ENCODE results near the gene RPL18A.

Gene RPL18A

GRCh38 chr19:17841810-17842662 lies 17.7 kb upstream of the RPL18A start:
- peak; percentile 91 for DNase-seq

DNA sequence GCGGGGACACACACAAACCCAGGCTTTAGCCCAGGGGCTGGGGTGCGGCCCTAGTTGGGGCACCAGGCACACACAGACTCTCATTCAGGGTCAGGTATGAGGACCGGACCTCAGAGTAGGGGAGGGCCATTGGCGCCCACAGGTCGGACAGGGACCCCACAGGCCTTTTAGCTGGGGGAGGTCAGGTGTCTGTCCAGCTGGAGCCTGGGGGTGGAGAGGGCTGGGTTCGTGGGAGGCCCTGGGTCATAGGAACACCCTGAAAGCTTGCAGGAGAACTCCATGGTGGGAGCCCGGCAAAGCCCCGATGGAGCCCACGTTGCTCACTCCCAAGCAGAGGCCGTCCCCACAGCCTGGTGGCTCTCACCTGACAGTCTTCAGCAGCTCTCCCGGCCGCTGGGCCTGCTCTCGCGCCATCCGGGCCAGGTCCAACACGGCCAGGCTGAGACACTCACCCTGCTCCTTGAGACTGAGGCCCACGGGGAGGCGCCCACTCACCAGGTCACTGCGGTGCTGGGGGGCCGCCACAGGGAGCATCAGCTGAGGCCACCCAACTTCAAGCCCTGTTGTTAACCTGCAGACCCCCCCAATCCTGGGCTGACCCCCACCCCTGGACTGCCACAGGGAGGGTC lies 16.9 kb upstream of the RPL18A start:
- no peak for DNase-seq

DNA sequence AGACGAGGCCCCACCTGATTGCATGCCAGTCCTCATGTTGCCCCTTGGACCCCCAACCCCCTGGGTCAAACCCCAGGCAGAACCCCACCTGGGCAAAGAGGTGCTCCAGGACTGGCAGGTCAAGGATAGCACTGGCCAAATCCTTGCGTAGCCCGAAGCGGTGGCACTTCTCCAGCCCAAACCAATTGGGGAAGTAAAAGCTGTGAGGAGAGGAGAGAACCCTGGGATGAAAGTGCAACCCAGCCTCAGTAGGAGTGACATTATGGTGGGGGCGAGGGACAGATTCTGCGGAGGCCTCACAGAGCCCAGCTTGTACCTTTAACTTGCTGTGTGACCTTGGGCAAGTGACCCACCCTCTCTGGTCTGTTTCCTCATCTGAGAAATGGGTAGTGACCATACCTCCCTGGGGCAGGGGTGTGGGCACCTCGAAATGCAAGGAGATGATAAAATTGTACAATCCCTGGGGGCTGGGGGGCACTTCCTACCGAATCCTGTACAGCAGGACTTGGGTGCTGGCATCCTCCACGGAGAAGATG lies 16.4 kb upstream of the RPL18A start:
- no peak for DNase-seq

DNA sequence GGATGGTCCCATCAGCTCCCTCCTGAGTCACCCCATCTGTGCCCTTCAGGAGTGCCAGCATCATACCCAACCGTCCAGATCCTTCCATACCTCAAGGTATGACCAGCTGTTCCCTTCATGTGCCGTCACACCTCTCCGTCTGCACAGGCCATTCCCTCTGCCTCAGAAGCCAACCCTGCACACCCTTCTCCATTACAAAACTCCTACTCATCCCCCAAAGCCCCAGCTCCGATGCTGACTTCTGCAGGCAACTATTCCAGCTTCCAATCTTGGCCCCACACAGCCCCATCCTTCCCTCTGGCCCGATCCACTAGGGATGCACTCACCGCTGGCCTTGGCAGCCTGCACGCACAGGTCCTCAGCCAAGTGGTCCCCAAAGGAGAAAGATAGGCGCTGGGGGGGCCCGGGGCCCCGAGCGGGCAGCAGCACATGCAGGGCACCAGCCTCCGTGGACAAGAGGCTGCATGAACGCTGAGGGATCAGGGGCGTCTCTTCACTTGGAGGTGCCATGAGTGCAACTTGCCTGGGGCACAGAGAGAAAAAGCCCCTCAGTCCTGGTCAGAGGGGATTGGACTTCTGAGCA lies 15.7 kb upstream of the RPL18A start:
- DNase-seq: no peak

DNA sequence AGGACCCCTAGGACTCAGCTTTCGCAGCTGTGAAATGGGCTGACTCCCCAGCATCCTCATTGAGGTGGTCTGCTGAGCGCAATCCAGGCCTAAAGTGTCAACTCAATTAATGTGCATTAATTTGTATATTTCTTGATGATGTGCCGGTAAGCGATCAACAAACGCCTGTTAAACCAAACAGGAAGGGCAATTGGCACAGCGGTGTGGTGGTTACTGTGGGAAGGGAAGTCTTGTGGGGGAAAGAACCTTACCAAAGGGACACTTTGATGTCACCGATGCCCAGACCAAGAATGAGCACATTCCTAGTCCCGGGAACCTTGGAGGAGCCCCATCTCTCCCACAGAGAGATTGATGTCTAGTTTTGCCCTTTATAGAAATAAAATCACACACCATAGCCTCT lies 13.6 kb upstream of the RPL18A start:
- DNase-seq: no peak

DNA sequence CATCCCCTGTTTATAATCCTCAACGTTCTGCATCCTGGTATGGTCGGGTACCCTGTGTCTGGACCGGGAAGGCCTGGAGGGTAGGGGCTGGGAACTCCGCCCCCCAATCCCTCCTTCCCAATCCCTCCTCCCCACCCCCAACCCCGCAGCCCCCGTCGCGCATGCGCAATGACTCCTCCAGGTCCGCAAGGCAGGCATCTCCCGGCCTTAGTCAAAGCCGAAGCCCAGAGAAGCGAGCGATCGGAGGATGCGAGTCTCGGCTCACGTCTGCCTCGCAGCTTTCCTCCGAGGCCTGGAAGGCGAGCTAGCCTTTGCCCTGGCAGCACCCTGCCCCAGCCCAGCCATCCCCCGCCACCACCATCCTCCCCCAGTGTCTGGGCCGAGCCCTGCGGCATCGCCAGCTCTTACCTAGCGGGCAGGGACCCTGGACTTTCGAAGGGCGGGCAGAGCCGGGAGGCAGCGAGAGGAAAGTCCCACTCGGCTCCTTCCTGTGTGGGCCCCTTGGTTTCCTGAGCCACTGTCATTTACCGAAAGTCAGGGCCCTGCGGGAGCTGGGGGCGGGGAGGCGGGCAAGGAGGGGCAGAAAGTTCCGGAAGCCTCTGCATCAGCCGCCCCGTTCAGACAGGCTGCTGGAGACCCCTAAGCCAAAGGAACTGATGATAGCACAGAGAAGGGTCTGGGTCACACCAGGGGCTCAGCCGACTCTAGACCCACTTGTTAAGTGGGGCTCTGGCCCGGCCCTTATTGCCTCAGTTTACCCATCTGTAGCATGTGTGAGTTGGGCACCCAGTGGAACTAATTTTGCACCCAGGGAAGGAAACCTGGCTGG lies 12.0 kb upstream of the RPL18A start, which contains the start of gene JAK3:
TSS of gene JAK3 (minus strand) at position 445 of the 829 bp plus-strand sequence. CDS start 3,565 bp downstream, outside the sequence.
- DNase-seq: peak; percentile 42

DNA sequence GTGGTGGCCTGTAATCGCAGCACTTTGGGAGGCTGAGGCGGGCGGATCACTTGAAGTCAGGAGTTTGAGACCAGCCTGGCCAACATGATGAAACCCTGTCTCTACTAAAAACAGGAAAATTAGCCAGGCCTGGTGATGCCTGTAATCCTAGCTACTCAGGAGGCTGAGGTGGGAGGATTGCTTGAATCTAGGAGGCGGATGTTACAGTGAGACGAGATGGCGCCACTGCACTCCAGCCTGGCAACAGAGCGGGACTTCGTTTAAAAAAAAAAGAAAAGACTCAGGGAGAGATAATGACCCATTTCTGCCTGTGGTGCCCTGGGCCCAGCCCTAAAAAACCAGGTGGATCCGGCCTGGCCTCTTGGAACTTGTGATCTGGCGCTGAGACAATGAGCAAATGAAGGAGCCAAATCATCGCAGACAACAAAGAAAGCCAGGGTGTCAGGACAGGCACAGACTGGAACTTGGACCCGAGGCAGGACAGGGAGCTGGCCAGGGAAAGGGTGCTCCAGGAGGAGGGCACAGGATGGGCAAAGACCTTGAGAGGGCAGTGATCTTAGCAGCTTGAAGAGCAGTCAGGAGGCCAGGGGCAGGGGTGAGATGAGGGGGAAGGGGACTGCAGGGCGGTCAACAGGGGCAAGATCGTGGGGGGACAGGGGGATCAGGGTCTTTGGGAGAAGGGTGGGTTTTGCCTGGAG lies 11.0 kb upstream of the RPL18A start:
- no peak for DNase-seq

GRCh38 chr19:17854061-17854460 lies 5.6 kb upstream of the RPL18A start:
- DNase-seq: no peak

DNA sequence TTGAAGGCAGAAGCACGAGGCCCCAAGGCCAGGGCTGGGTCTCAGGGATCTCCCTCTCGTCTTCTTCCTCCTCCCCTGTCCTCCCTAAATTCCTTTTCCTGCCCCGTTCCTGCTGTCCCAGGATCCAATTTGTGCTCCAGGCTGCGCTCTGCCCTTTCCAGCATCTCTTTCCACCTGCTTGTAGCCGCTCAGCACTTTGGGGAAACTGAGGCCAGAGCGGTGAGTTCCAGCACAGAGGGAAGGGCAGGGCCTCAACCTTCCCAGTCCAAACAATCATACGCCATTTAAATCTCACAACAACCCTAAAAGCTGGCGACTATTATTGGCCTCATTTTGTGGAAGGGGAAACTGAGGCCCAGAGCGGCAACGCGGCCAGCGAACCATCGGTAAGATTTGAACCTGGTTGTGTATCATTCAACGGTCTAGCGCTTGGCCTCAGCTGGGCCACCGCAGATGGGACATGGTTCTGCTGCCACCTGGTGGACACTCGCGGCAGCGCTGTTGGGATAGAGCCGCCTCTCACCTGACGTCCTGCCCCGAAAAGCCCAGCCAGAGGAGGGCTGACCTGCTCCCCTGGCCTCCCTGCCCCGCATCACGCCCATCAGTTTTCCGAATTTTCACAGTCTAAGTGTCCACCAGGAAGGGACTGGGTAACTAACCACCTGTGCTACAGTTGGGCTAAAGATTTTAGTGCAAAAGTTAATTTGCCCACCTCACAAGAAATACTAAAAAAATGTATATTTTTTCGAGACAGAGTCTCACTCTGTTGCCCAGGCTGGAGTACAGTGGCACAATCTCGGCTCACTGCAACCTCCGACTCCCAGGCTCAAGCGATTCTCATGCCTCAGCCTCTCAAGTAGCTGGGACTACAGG lies 4.2 kb upstream of the RPL18A start:
- DNase-seq: no peak

- no peak for DNase-seq
Measured at GRCh38 chr19:17860331-17860992, 752 bp downstream of the RPL18A start.

- DNase-seq: no peak
Measured at GRCh38 chr19:17860993-17861360, 1.3 kb downstream of the RPL18A start.

- no peak for DNase-seq
Measured at GRCh38 chr19:17861542-17862402, 2.1 kb downstream of the RPL18A start.

GRCh38 chr19:17862711-17863519 lies 3.2 kb downstream of the RPL18A start:
- DNase-seq: no peak

GRCh38 chr19:17863520-17864182 lies 3.9 kb downstream of the RPL18A start:
- no peak for DNase-seq

GRCh38 chr19:17865364-17866311 lies 5.9 kb downstream of the RPL18A start:
- no peak for DNase-seq

GRCh38 chr19:17866312-17866963 lies 6.7 kb downstream of the RPL18A start:
- no peak for DNase-seq
